HEK293T (cell line): Measurements from ENCODE around the gene MYO1B.

Source experiments
- ARNT ChIP-seq: fragments of 450-650 bp; IDR thresholded peaks from 2 replicates; pipeline ENCODE4 v1.6.1; 2017; ENCODE audit warnings: mild to moderate bottlenecking
- BHLHE40 ChIP-seq: fragments of 450-650 bp; IDR thresholded peaks from 2 replicates; pipeline ENCODE4 v1.6.1; 2016; ENCODE audit warnings: mild to moderate bottlenecking, moderate library complexity, borderline replicate concordance
- ELF4 ChIP-seq: fragments of 450-650 bp; IDR thresholded peaks from 2 replicates; pipeline ENCODE4 v1.6.1; 2017; ENCODE audit warnings: antibody characterized with exemption
- FOXK2 ChIP-seq: fragments of 450-650 bp; IDR thresholded peaks from 2 replicates; pipeline ENCODE4 v1.6.1; 2016; ENCODE audit warnings: mild to moderate bottlenecking
- FOXM1 ChIP-seq: fragments of 450-650 bp; IDR thresholded peaks from 2 replicates; pipeline ENCODE4 v1.6.1; 2017; ENCODE audit warnings: mild to moderate bottlenecking, borderline replicate concordance
- HDGF ChIP-seq: fragments of 450-650 bp; IDR thresholded peaks from 2 replicates; pipeline ENCODE4 v1.6.1; 2017; ENCODE audit warnings: antibody characterized with exemption, borderline replicate concordance
- L3MBTL2 ChIP-seq: fragments of 450-650 bp; conservative IDR thresholded peaks from 2 replicates; pipeline ENCODE4 v1.6.1; 2016; ENCODE audit warnings: mild to moderate bottlenecking
- NFRKB ChIP-seq: fragments of 450-650 bp; IDR thresholded peaks from 2 replicates; pipeline ENCODE4 v1.6.1; 2016; ENCODE audit warnings: mild to moderate bottlenecking, moderate library complexity
- SP1 ChIP-seq: fragments of 450-650 bp; IDR thresholded peaks from 2 replicates; pipeline ENCODE4 v1.6.1; 2017
- TARDBP ChIP-seq: fragments of 450-650 bp; IDR thresholded peaks from 2 replicates; pipeline ENCODE4 v1.6.1; 2016
- TF ChIP-seq, protein P1 (sequence below): fragments of 450-650 bp; IDR thresholded peaks from 2 replicates; pipeline ENCODE4 v1.6.1; 2016

DNA sequence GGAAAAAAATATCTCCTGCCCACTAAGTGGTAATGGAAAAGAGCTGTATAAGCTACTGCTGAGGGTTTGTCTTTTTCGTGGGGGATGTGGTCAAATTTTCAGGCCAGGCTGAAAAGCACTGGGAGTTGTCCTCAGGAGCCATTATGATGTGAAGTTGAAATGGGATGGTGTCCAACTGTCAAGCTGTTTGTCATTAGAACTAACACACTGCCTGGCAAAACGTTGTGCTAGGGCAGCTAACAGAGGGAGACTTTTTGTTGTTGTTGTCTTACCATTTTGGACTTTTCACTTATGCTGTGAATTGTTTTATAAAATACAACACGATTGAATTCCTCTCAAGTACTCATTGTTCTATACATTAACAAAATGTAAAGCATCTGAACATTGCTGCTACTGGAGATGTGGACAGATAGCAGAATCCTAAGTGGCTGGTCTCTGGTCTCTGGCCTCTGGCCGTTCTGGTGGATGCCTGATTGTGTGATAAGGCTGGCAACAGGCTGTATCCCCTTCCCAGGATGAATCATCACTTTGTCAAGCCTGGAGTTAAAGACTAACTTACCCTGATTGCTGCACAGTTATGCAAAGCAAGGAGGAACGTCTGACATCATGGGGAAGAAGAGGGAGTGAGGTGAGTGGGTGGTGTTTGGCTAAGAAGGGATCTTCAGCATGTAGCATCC is 2.3 kb downstream of the MYO1B start:
- TF ChIP-seq HDGF (no peak), SP1 (no peak), L3MBTL2 (no peak), TARDBP (no peak), FOXK2 (no peak), BHLHE40 (no peak), NFRKB (no peak), ARNT (no peak), FOXM1 (no peak), ELF4 (no peak)
- TF ChIP-seq, protein P1, sequence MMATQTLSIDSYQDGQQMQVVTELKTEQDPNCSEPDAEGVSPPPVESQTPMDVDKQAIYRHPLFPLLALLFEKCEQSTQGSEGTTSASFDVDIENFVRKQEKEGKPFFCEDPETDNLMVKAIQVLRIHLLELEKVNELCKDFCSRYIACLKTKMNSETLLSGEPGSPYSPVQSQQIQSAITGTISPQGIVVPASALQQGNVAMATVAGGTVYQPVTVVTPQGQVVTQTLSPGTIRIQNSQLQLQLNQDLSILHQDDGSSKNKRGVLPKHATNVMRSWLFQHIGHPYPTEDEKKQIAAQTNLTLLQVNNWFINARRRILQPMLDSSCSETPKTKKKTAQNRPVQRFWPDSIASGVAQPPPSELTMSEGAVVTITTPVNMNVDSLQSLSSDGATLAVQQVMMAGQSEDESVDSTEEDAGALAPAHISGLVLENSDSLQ: no peak
